Spleen (tissue), 11 donors: Measurements from ENCODE around the gene AADACL2. TPM values are rescaled to one million over a fixed set of nuclear protein-coding genes. Genes with fewer than 3 reads are reported as not detected.

Source experiments
- DNase-seq: peaks from one replicate; pipeline ENCODE4 v3.0.0-alpha.2; 2020
- H3K27ac ChIP-seq, 8 donors: fragments of 200-600 bp; sonication (generic) in 7 of 8; 1 replicate in 4 of 8; 2 replicates in 4 of 8; pipeline versions ENCODE4 v1.5.0 to v1.8.0; 2016 to 2021; ENCODE audit warnings: inconsistent platforms in 4 of 8, mild to moderate bottlenecking in 4 of 8, moderate library complexity in 1 of 8
- H3K27me3 ChIP-seq, 7 donors: fragments of 200-600 bp; sonication (generic) in 6 of 7; replicated peaks in 1 of 7; 1 replicate in 4 of 7; 2 replicates in 3 of 7; pipeline versions ENCODE4 v1.5.0 to v1.8.0; 2016 to 2021; ENCODE audit warnings: inconsistent platforms in 3 of 7, mild to moderate bottlenecking in 1 of 7
- H3K36me3 ChIP-seq, 6 donors: fragments of 200-600 bp; sonication (generic) in 5 of 6; 1 replicate in 4 of 6; 2 replicates in 2 of 6; pipeline versions ENCODE4 v1.5.0 to v1.8.0; 2016 to 2021; ENCODE audit warnings: inconsistent platforms in 2 of 6
- H3K4me1 ChIP-seq, 6 donors: fragments of 200-600 bp; sonication (generic) in 5 of 6; 1 replicate in 3 of 6; 2 replicates in 3 of 6; pipeline versions ENCODE4 v1.5.0 to v1.8.0; 2016 to 2021; ENCODE audit warnings: inconsistent platforms in 3 of 6
- H3K4me3 ChIP-seq, 8 donors: fragments of 200-600 bp; sonication (generic) in 7 of 8; 1 replicate in 4 of 8; 2 replicates in 4 of 8; pipeline versions ENCODE4 v1.5.0 to v1.8.0; 2016 to 2021; ENCODE audit warnings: inconsistent platforms in 4 of 8, mild to moderate bottlenecking in 4 of 8, moderate library complexity in 2 of 8
- H3K9me3 ChIP-seq, 8 donors: fragments of 200-600 bp; sonication (generic) in 7 of 8; 1 replicate in 4 of 8; 2 replicates in 4 of 8; pipeline versions ENCODE4 v1.5.0 to v1.8.0; 2016 to 2021; ENCODE audit warnings: inconsistent platforms in 4 of 8
- POLR2A ChIP-seq, 3 donors: fragments of 450-650 bp; IDR thresholded peaks; one replicate each; pipeline ENCODE4 v1.5.1; 2017; ENCODE audit warnings: antibody characterized with exemption in 3 of 3, mild to moderate bottlenecking in 1 of 3
- POLR2AphosphoS5 ChIP-seq, 3 donors: sonication (generic); formaldehyde crosslinking; IDR thresholded peaks; one replicate each; pipeline ENCODE4 v1.5.1; 2017; ENCODE audit warnings: antibody characterized with exemption in 3 of 3
- WGBS, 5 donors: extraction: QIAGEN DNeasy Blood & Tissue Kit in 3 of 5; methylation state at CpG; one replicate each; pipeline versions ENCODE4 v1.1.5 to v1.1.7; 2013 to 2018; 5-methylcytosine and 5-hydroxymethylcytosine counted together
- intact Hi-C: fragments of 100-400 bp; cut with DNase I; formaldehyde crosslinking; loops from one replicate; pipeline ENCODE4 v1.15.0; 2023; ENCODE audit warnings: low total_unique reads
- polyA plus RNA-seq, 3 donors: library from polyadenylated mRNA; stranded (reverse); fragments of 200-250 nt; gene quantifications; one replicate each; pipeline ENCODE4 v1.2.1, GENCODE V29; 2013
- total RNA-seq, 7 donors: library from RNA; depleted of rRNA in 3 of 7; stranded (reverse); fragments of >200 nt in 3 of 7; fragmentation: NEBNext Ultra II Directional in 4 of 7; extraction: Animal tissue kit (Norgen Biotek cat#: 25700) in 4 of 7; gene quantifications; one replicate each; pipeline versions ENCODE4 v1.1.0 to v1.2.1, GENCODE V29; 2016 to 2021
- TF ChIP-seq, protein P1 (sequence below), 11 experiments: fragments of 200-600 bp in 7 of 11; fragments of 450-650 bp in 4 of 11; sonication (generic) in 4 of 11; IDR thresholded peaks in 8 of 11; conservative IDR thresholded peaks in 3 of 11; 1 replicate in 7 of 11; 2 replicates in 4 of 11; pipeline versions ENCODE4 v1.4.0 to v1.8.0; 2016 to 2021; ENCODE audit warnings: antibody characterized with exemption in 11 of 11, inconsistent platforms in 4 of 11, mild to moderate bottlenecking in 1 of 11
- donor health status: healthy with polysubstance abuse.
- donor health status: DM: no; HTN: no; CAD: no; lungs with moderate emphysema.
- donor health status: DM: no; HTN: no; CAD: no.
- donor health status: Bipolar disorder and iron deficiency.
- donor health status: healthy.
- donor health status: DM: no; HTN: no; CAD: no.
- donor health status: DM: yes; HTN: yes; CAD: no.

AADACL2 gene
- total and polyA plus RNA-seq, 10 donors = not detected

- intact Hi-C loops = no loop called here
- Histone ChIP-seq H3K4me3 (no peak overlapping the region), H3K27ac (no peak overlapping the region), H3K9me3 (peaks cover 0 to 10% (median 7%) of the 10 kb centered on the region in 8 donors), H3K4me1 (no peaks in the 10 kb centered on the region), H3K27me3 (no peaks in the 10 kb centered on the region), H3K36me3 (no peaks in the 10 kb centered on the region)
- TF ChIP-seq, protein P1, sequence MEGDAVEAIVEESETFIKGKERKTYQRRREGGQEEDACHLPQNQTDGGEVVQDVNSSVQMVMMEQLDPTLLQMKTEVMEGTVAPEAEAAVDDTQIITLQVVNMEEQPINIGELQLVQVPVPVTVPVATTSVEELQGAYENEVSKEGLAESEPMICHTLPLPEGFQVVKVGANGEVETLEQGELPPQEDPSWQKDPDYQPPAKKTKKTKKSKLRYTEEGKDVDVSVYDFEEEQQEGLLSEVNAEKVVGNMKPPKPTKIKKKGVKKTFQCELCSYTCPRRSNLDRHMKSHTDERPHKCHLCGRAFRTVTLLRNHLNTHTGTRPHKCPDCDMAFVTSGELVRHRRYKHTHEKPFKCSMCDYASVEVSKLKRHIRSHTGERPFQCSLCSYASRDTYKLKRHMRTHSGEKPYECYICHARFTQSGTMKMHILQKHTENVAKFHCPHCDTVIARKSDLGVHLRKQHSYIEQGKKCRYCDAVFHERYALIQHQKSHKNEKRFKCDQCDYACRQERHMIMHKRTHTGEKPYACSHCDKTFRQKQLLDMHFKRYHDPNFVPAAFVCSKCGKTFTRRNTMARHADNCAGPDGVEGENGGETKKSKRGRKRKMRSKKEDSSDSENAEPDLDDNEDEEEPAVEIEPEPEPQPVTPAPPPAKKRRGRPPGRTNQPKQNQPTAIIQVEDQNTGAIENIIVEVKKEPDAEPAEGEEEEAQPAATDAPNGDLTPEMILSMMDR (IDR thresholded peaks at IDR 0.05 in 8 of 11, conservative IDR thresholded peaks at IDR 0.05 in 3 of 11) = no peak
- no peak for TF ChIP-seq POLR2A (IDR thresholded peaks at IDR 0.05)
- no peak for TF ChIP-seq POLR2AphosphoS5 (IDR thresholded peaks at IDR 0.05)
- DNase-seq = no peak
- 77 to 91% (median 80%) methylated on average over 6 of the region's 6 CpGs for WGBS, 5 donors
Observed at GRCh38 chr3:151750181-151750580, 16.5 kb downstream of the AADACL2 start.

GRCh38 chr3:151750678-151751077 lies 17.0 kb downstream of the AADACL2 start:
- DNase-seq = no peak
- H3K27ac ChIP-seq = no peak overlapping the region
- WGBS, 5 donors = 71 to 88% (median 76%) methylated on average over 2 of the region's 2 CpGs
- H3K9me3 ChIP-seq = peaks cover 0 to 10% (median 7%) of the 10 kb centered on the region in 8 donors
- TF ChIP-seq, protein P1 (IDR thresholded peaks at IDR 0.05 in 8 of 11, conservative IDR thresholded peaks at IDR 0.05 in 3 of 11) = no peak
- TF ChIP-seq POLR2AphosphoS5 (IDR thresholded peaks at IDR 0.05) (no peak), POLR2A (IDR thresholded peaks at IDR 0.05) (no peak)
- no peak overlapping the region for H3K4me3 ChIP-seq
- H3K36me3 ChIP-seq = no peaks in the 10 kb centered on the region
- no peaks in the 10 kb centered on the region for H3K4me1 ChIP-seq
- intact Hi-C loops = no loop called here
- no peaks in the 10 kb centered on the region for H3K27me3 ChIP-seq

DNA sequence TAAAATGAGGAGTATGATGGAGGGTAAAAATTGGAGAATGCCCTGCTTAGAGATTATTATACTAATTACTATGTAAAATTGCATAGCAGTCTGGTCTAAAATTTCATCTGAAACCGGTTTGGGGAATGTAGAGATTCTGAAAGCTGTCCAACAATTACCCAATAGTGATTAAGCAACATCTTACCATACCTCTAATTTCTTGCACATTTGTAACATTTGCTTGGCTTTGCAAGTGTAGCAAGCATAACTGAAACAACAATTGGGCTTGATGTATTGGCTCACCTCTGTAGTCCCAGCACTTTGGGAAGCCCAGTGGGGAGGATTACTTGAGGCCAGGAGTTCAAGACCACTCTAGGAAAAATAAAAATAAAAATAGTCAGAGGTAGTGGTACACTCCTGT lies 17.4 kb downstream of the AADACL2 start:
- H3K27ac ChIP-seq = no peak overlapping the region
- TF ChIP-seq POLR2A (IDR thresholded peaks at IDR 0.05) (no peak), POLR2AphosphoS5 (IDR thresholded peaks at IDR 0.05) (no peak)
- TF ChIP-seq, protein P1 (IDR thresholded peaks at IDR 0.05 in 8 of 11, conservative IDR thresholded peaks at IDR 0.05 in 3 of 11) = no peak
- no peak for DNase-seq
- WGBS, 5 donors = 22 to 71% (median 38%) methylated on average over 1 of the region's 1 CpG
- no peaks in the 10 kb centered on the region for H3K27me3 ChIP-seq
- no peaks in the 10 kb centered on the region for H3K4me1 ChIP-seq
- H3K4me3 ChIP-seq = no peak overlapping the region
- intact Hi-C loops = no loop called here
- H3K36me3 ChIP-seq = no peaks in the 10 kb centered on the region
- peaks cover 0 to 10% (median 7%) of the 10 kb centered on the region in 8 donors for H3K9me3 ChIP-seq

DNA sequence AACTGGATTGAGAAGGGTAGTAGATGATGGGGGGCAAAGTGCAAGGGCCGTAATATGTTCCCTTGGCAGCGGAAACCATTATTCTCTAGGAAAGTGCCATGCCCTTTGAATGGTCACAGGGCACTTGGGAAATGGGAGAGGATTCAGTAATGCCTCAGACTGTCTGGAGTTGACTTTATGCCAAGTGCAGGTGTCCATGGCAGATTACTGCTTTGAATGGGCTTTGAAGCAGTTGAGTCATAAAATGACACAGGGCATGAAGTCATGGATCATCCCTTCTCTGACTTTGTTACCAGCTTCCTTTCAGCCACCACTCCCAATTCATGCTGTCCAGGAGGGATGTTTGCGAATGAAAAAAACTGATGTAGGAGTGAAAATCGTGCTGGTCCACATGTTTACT lies 20.1 kb downstream of the AADACL2 start:
- no peak for DNase-seq
- no peak overlapping the region for H3K4me3 ChIP-seq
- peaks cover 0 to 5% (median 1%) of the 10 kb centered on the region in 8 donors for H3K9me3 ChIP-seq
- H3K27me3 ChIP-seq = no peaks in the 10 kb centered on the region
- 76 to 95% (median 91%) methylated on average over 4 of the region's 4 CpGs for WGBS, 5 donors
- TF ChIP-seq, protein P1 (IDR thresholded peaks at IDR 0.05 in 8 of 11, conservative IDR thresholded peaks at IDR 0.05 in 3 of 11) = no peak
- TF ChIP-seq POLR2AphosphoS5 (IDR thresholded peaks at IDR 0.05) (no peak), POLR2A (IDR thresholded peaks at IDR 0.05) (no peak)
- H3K27ac ChIP-seq = no peak overlapping the region
- no peaks in the 10 kb centered on the region for H3K4me1 ChIP-seq
- intact Hi-C loops = no loop called here
- no peaks in the 10 kb centered on the region for H3K36me3 ChIP-seq
